Measurements from ENCODE around the gene SERP2.

SERP2 gene

GRCh38 chr13:44440046-44440608 is 66.5 kb downstream of the SERP2 start:
- Histone ChIP-seq H3K4me1 (ENCODE audit: control insufficient read depth, insufficient read depth, low read length) (peaks cover 4% of the 10 kb centered on the region), H3K36me3 (ENCODE audit: control insufficient read depth, insufficient read depth, low read length) (no peaks in the 10 kb centered on the region), H3K9ac (ENCODE audit: low read depth, low read length) (no peak overlapping the region), H3K9me3 (ENCODE audit: control insufficient read depth, insufficient read depth, low read length) (no peaks in the 10 kb centered on the region), H3K27me3 (ENCODE audit: control insufficient read depth, insufficient read depth, low read length) (no peaks in the 10 kb centered on the region), H3K4me3 (ENCODE audit: low read depth, low read length) (no peak overlapping the region)

Measured in iPS-15b (cell line).